GM23338 (cell line): ENCODE data around the gene WNT7A.

Experiments used
- CREB1 ChIP-seq: fragments of 250-450 bp; sonication (Bioruptor Pico); IDR thresholded peaks from 2 replicates; pipeline ENCODE4 v1.5.0; 2020; ENCODE audit warnings: low read depth, mild to moderate bottlenecking, moderate library complexity
- EZH2 ChIP-seq: fragments of 200-600 bp; sonication (generic); IDR thresholded peaks from one replicate; pipeline ENCODE4 v1.8.0; 2017; ENCODE audit warnings: antibody characterized with exemption, mild to moderate bottlenecking, low read depth; ENCODE audit not compliant: unreplicated experiment
- EZH2phosphoT487 ChIP-seq: fragments of 200-600 bp; sonication (generic); IDR thresholded peaks from one replicate; pipeline ENCODE4 v1.8.1; 2018; ENCODE audit warnings: antibody characterized with exemption; ENCODE audit not compliant: unreplicated experiment
- JUNB ChIP-seq: IDR thresholded peaks from one replicate; pipeline ENCODE4 v1.6.1; 2016; ENCODE audit warnings: antibody characterized with exemption; ENCODE audit not compliant: unreplicated experiment
- NANOG ChIP-seq: IDR thresholded peaks from 2 replicates; pipeline ENCODE4 v1.6.1; 2016; ENCODE audit warnings: antibody characterized with exemption, borderline replicate concordance
- POLR2AphosphoS5 ChIP-seq: IDR thresholded peaks from 2 replicates; pipeline ENCODE4 v1.6.1; 2016; ENCODE audit warnings: antibody characterized with exemption, low read depth
- STAT1 ChIP-seq: IDR thresholded peaks from one replicate; pipeline ENCODE4 v1.6.1; 2016; ENCODE audit warnings: antibody characterized with exemption; ENCODE audit not compliant: unreplicated experiment
- TF ChIP-seq, protein P1 (sequence below), 2 experiments: fragments of 200-600 bp in 1 of 2; sonication (generic) in 1 of 2; conservative IDR thresholded peaks; 2 replicates each; pipeline versions ENCODE4 v1.5.1 to v1.6.1; 2016 to 2017; ENCODE audit warnings: antibody characterized with exemption in 2 of 2, low read depth in 2 of 2, mild to moderate bottlenecking in 2 of 2, moderate library complexity in 1 of 2
- TF ChIP-seq, protein P2 (sequence below): IDR thresholded peaks from one replicate; pipeline ENCODE4 v1.6.1; 2018; ENCODE audit warnings: antibody characterized with exemption; ENCODE audit not compliant: unreplicated experiment
- TF ChIP-seq, protein P3 (sequence below): IDR thresholded peaks from 2 replicates; pipeline ENCODE4 v1.6.1; 2016; ENCODE audit warnings: antibody characterized with exemption

DNA sequence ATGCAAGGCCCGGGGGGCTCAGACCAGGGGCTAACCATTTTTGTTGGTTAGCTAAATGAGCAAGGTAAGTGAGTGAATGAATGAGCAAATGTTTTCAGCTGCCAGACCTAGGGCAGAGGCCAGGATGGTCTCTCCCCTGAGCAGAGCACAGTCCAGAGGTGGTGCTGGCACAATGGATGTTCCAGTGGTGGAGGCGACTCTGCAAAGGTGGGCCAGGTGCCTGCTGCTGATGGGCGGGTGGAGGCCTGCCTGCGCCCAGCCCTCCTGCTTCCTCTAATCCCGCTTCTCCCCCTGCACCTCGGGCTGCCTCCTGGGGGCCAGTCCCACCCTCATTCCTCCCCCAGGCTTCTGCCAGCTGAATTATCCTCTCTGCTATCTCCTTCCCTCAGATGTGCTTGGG, 112.8 kb downstream of the WNT7A start:
- TF ChIP-seq EZH2 (no peak), POLR2AphosphoS5 (no peak), CREB1 (CRISPR knock-in tag) (no peak), NANOG (no peak), EZH2phosphoT487 (no peak), JUNB (no peak), STAT1 (no peak)
- TF ChIP-seq, protein P1, sequence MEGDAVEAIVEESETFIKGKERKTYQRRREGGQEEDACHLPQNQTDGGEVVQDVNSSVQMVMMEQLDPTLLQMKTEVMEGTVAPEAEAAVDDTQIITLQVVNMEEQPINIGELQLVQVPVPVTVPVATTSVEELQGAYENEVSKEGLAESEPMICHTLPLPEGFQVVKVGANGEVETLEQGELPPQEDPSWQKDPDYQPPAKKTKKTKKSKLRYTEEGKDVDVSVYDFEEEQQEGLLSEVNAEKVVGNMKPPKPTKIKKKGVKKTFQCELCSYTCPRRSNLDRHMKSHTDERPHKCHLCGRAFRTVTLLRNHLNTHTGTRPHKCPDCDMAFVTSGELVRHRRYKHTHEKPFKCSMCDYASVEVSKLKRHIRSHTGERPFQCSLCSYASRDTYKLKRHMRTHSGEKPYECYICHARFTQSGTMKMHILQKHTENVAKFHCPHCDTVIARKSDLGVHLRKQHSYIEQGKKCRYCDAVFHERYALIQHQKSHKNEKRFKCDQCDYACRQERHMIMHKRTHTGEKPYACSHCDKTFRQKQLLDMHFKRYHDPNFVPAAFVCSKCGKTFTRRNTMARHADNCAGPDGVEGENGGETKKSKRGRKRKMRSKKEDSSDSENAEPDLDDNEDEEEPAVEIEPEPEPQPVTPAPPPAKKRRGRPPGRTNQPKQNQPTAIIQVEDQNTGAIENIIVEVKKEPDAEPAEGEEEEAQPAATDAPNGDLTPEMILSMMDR (conservative IDR thresholded peaks at IDR 0.05; ENCODE audit: low read depth in 2 of 2), result no peak
- TF ChIP-seq, protein P2, sequence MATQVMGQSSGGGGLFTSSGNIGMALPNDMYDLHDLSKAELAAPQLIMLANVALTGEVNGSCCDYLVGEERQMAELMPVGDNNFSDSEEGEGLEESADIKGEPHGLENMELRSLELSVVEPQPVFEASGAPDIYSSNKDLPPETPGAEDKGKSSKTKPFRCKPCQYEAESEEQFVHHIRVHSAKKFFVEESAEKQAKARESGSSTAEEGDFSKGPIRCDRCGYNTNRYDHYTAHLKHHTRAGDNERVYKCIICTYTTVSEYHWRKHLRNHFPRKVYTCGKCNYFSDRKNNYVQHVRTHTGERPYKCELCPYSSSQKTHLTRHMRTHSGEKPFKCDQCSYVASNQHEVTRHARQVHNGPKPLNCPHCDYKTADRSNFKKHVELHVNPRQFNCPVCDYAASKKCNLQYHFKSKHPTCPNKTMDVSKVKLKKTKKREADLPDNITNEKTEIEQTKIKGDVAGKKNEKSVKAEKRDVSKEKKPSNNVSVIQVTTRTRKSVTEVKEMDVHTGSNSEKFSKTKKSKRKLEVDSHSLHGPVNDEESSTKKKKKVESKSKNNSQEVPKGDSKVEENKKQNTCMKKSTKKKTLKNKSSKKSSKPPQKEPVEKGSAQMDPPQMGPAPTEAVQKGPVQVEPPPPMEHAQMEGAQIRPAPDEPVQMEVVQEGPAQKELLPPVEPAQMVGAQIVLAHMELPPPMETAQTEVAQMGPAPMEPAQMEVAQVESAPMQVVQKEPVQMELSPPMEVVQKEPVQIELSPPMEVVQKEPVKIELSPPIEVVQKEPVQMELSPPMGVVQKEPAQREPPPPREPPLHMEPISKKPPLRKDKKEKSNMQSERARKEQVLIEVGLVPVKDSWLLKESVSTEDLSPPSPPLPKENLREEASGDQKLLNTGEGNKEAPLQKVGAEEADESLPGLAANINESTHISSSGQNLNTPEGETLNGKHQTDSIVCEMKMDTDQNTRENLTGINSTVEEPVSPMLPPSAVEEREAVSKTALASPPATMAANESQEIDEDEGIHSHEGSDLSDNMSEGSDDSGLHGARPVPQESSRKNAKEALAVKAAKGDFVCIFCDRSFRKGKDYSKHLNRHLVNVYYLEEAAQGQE, result no peak
- TF ChIP-seq, protein P3, sequence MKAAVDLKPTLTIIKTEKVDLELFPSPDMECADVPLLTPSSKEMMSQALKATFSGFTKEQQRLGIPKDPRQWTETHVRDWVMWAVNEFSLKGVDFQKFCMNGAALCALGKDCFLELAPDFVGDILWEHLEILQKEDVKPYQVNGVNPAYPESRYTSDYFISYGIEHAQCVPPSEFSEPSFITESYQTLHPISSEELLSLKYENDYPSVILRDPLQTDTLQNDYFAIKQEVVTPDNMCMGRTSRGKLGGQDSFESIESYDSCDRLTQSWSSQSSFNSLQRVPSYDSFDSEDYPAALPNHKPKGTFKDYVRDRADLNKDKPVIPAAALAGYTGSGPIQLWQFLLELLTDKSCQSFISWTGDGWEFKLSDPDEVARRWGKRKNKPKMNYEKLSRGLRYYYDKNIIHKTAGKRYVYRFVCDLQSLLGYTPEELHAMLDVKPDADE, result no peak
